Measurements from ENCODE around the gene ATP8B1.

- no peak for TF ChIP-seq CTCF (IDR thresholded peaks at IDR 0.05)
- no peak for TF ChIP-seq POLR2A (IDR thresholded peaks at IDR 0.05)
Measured at GRCh38 chr18:57733861-57734260, 69.3 kb downstream of the ATP8B1 start.

Data from prostate gland (tissue), 2 donors.